Progenitor cell of endocrine pancreas (in vitro differentiated cells): ENCODE measurements around the gene MPHOSPH9. TPM values are rescaled to one million over a fixed set of nuclear protein-coding genes. Genes with fewer than 3 reads are reported as not detected.
A peak's percentile ranks its signal among the peaks of the same experiment; 100 is the strongest.

Source experiments
- DNase-seq: peaks from one replicate; pipeline ENCODE4 v3.0.0; 2021; ENCODE audit warnings: low spot score; ENCODE audit not compliant: unreplicated experiment
- H3K27ac Mint-ChIP-seq: 2 replicates; pipeline ENCODE4 v1.8.0; 2021; ENCODE audit warnings: mild to moderate bottlenecking, moderate library complexity, mixed read lengths
- H3K27me3 Mint-ChIP-seq: 2 replicates; pipeline ENCODE4 v1.8.0; 2021; ENCODE audit warnings: mixed read lengths
- H3K36me3 Mint-ChIP-seq: 2 replicates; pipeline ENCODE4 v1.8.0; 2022; ENCODE audit warnings: mixed read lengths; ENCODE audit not compliant: insufficient read depth
- H3K4me1 Mint-ChIP-seq: 2 replicates; pipeline ENCODE4 v1.8.0; 2021; ENCODE audit warnings: low read depth, mixed read lengths
- H3K4me3 Mint-ChIP-seq: 2 replicates; pipeline ENCODE4 v1.8.0; 2021; ENCODE audit warnings: low read depth, mild to moderate bottlenecking, moderate library complexity, mixed read lengths
- H3K9me3 Mint-ChIP-seq: 2 replicates; pipeline ENCODE4 v1.8.0; 2021; ENCODE audit warnings: low read depth, mixed read lengths
- total RNA-seq: library from RNA; stranded (reverse); gene quantifications from 2 replicates; pipeline ENCODE4 v1.2.1, GENCODE V29; 2021
- TF ChIP-seq, protein P1 (sequence below): fragments of 200-600 bp; sonication (generic); IDR thresholded peaks from one replicate; pipeline ENCODE4 v1.5.0; 2021; ENCODE audit warnings: antibody characterized with exemption, mild to moderate bottlenecking; ENCODE audit not compliant: unreplicated experiment

The MPHOSPH9 gene
- total RNA-seq, 1 donor from 2014 or later, result 39.3 TPM

DNA sequence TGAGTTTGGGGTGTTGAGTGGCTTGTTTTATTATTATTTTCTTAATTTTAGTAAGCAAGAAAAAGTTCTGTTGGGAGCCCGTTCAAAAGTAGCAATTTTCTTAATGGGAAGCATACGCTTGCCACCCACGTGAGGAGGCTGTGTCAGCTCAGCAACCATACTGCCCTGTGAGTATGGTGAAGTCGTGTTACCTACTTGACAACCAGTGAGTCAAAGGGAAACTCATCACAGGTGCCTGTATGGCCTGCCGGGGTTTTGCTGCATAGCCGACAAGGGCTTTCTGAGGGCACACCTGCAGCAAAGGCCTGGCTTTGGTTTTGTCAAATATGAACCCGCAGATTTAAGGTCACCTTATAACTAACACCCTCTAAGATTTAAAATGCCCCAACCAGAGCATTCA is 113.1 kb downstream of the MPHOSPH9 start:
- Mint-ChIP-seq H3K27me3 (peaks cover 11% of the 10 kb centered on the region), H3K4me1 (no peaks in the 10 kb centered on the region), H3K36me3 (no peaks in the 10 kb centered on the region), H3K27ac (no peak overlapping the region), H3K4me3 (no peak overlapping the region), H3K9me3 (no peaks in the 10 kb centered on the region)
- DNase-seq, result no peak
- TF ChIP-seq, protein P1, sequence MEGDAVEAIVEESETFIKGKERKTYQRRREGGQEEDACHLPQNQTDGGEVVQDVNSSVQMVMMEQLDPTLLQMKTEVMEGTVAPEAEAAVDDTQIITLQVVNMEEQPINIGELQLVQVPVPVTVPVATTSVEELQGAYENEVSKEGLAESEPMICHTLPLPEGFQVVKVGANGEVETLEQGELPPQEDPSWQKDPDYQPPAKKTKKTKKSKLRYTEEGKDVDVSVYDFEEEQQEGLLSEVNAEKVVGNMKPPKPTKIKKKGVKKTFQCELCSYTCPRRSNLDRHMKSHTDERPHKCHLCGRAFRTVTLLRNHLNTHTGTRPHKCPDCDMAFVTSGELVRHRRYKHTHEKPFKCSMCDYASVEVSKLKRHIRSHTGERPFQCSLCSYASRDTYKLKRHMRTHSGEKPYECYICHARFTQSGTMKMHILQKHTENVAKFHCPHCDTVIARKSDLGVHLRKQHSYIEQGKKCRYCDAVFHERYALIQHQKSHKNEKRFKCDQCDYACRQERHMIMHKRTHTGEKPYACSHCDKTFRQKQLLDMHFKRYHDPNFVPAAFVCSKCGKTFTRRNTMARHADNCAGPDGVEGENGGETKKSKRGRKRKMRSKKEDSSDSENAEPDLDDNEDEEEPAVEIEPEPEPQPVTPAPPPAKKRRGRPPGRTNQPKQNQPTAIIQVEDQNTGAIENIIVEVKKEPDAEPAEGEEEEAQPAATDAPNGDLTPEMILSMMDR, result no peak

DNA sequence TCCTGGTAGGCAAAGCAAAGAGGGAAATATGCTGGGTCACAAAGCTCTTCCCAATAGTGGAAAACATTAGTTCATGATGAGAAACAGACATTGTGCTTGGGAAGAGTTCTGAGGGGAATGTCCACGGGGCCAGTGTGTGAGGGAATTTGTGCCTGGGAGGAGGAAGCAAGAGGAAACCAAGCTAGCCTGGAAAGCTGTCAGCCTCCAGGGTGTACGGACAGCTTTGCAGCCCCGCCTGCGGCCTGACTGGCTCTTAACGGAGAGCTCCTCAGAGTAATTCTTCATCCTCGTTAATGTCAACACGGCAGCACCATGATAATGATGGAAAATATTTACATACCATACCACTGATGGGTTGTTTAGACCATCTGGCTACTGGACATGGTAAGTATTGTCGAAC is 114.4 kb downstream of the MPHOSPH9 start:
- no peak overlapping the region for H3K4me3 Mint-ChIP-seq
- peaks cover 11% of the 10 kb centered on the region for H3K27me3 Mint-ChIP-seq
- no peaks in the 10 kb centered on the region for H3K9me3 Mint-ChIP-seq
- DNase-seq, result no peak
- no peaks in the 10 kb centered on the region for H3K4me1 Mint-ChIP-seq
- TF ChIP-seq, protein P1, result no peak
- H3K27ac Mint-ChIP-seq, result peak overlapping the region; percentile 53
- no peaks in the 10 kb centered on the region for H3K36me3 Mint-ChIP-seq

DNA sequence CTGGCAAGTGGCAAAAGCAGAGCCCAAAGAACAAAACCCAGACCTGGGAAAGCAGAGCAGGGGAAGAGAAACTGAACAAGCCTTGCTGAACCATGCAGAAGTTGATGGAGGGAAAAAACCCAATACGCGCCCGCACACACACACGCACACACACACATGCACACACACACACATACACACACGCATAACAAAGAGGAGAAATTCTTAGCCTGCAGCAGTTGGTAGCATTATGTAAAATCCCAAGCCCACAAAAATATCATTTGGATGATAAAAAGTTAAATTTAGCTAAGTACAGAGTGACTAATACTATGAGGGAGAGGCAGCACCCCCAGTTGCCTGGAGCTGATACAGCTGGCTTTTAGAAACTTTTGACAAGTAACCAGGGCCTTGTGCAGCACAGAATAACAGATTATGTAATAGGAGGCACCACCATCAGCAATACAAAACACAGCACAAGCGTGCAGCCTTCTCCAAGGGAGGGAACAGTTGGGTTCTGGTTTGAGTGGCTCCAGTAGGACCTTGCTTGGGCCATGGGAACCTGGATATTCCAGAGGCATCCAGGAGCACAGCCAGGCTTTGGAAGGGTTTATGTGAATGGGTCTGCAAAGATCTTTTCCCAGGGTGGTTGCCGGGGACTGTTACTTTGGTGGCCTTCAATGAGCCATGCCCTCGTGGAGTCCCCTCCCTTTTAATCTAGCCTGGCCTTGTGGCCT is 117.4 kb downstream of the MPHOSPH9 start:
- no peaks in the 10 kb centered on the region for H3K36me3 Mint-ChIP-seq
- H3K9me3 Mint-ChIP-seq, result no peaks in the 10 kb centered on the region
- no peak for DNase-seq
- no peak overlapping the region for H3K4me3 Mint-ChIP-seq
- H3K4me1 Mint-ChIP-seq, result no peaks in the 10 kb centered on the region
- H3K27ac Mint-ChIP-seq, result no peak overlapping the region
- peaks cover 35% of the 10 kb centered on the region for H3K27me3 Mint-ChIP-seq
- TF ChIP-seq, protein P1, result no peak

DNA sequence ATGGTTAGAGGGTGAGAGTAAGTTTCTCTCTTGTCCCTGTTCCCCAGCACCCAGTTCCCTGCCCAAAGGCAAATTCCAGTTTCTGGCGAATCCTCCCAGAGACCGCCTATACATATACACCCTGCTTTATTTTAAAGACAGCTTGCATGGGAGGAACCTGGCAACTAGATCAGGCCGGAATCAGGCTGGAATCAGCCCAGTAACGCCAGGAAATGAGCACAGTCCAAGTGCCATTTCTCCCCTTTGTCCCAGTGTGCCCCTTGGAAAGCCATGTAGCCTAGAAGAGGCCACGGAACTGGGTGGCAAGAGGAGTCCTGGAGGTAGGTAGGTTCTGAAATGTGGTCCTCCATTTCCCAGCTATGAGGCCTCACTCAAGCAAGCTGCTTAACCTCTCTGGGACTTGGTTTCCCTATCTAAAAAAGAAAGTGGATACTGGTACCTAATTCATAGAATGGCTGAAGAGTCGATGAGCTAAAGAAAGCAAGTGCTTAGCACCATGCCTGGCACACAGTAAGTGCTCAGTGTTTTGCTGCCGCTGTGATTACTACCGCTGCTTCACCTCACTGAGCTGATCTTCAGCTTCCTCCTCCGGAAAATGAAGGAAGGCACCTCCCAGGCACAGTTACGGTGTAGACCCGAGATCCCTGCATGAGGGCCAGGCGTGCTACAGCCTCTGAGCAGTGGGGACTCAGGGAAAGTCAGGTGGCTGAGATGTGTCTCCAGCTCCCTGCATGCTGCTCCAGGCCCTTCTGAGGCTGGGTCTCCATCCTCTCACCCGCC is 118.4 kb downstream of the MPHOSPH9 start:
- H3K27me3 Mint-ChIP-seq, result peaks cover 39% of the 10 kb centered on the region
- H3K36me3 Mint-ChIP-seq, result no peaks in the 10 kb centered on the region
- no peak overlapping the region for H3K4me3 Mint-ChIP-seq
- peaks cover 4% of the 10 kb centered on the region for H3K4me1 Mint-ChIP-seq
- no peaks in the 10 kb centered on the region for H3K9me3 Mint-ChIP-seq
- no peak overlapping the region for H3K27ac Mint-ChIP-seq
- TF ChIP-seq, protein P1, result no peak
- DNase-seq, result no peak

DNA sequence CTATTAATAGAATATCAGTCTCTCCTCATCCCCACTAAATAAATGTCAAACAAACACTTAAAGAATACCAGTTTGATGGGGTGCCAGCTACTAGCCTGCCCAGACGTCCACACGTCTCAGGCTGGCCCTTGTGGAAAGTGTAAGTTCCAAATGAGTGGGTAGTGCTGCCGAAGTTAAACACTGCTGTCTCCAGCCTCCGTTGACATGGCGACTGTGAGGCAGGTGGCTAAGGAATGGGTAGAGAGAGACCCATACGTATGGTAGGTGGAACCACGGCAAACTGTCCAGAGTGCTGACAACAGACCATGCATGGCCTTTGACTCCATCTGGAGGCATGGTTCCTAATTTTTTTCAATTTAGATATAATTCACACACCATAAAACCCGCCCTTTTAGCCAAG is 119.9 kb downstream of the MPHOSPH9 start:
- H3K27ac Mint-ChIP-seq, result no peak overlapping the region
- TF ChIP-seq, protein P1, result no peak
- H3K9me3 Mint-ChIP-seq, result no peaks in the 10 kb centered on the region
- H3K27me3 Mint-ChIP-seq, result peaks cover 40% of the 10 kb centered on the region
- no peak for DNase-seq
- H3K4me1 Mint-ChIP-seq, result peaks cover 13% of the 10 kb centered on the region
- H3K4me3 Mint-ChIP-seq, result no peak overlapping the region
- no peaks in the 10 kb centered on the region for H3K36me3 Mint-ChIP-seq
